Muscle layer of duodenum (tissue), 2 donors: ENCODE results near the gene ZMPSTE24.
"Not testable (repeated sequence)": the region's sequence is repeated elsewhere in the genome, so short reads cannot be mapped to it uniquely, and the experiment has no call there.

ENCODE experiments used
- H3K27ac ChIP-seq: one replicate; pipeline ENCODE4 v1.7.0; 2013; ENCODE audit warnings: mild to moderate bottlenecking, low read length
- H3K27me3 ChIP-seq: one replicate; pipeline ENCODE4 v1.7.0; 2013; ENCODE audit warnings: low read depth, mild to moderate bottlenecking, control low read depth, low read length
- H3K36me3 ChIP-seq, 2 donors: one replicate each; pipeline ENCODE4 v1.7.0; 2013; ENCODE audit warnings: low read length in 2 of 2, control low read depth in 1 of 2, mild to moderate bottlenecking in 1 of 2; ENCODE audit not compliant: insufficient read depth in 2 of 2, control insufficient read depth in 1 of 2
- H3K4me1 ChIP-seq, 2 donors: one replicate each; pipeline ENCODE4 v1.7.0; 2013; ENCODE audit warnings: low read length in 2 of 2, mild to moderate bottlenecking in 2 of 2, control low read depth in 1 of 2, moderate library complexity in 1 of 2; ENCODE audit not compliant: insufficient read depth in 2 of 2, control insufficient read depth in 1 of 2
- H3K4me3 ChIP-seq, 2 donors: one replicate each; pipeline ENCODE4 v1.7.0; 2013; ENCODE audit warnings: low read length in 2 of 2, low read depth in 1 of 2, mild to moderate bottlenecking in 1 of 2
- H3K9me3 ChIP-seq, 2 donors: one replicate each; pipeline ENCODE4 v1.7.0; 2013; ENCODE audit warnings: low read length in 2 of 2, control low read depth in 1 of 2, mild to moderate bottlenecking in 1 of 2; ENCODE audit not compliant: control insufficient read depth in 1 of 2
- donor health status: healthy.

ZMPSTE24 gene

DNA sequence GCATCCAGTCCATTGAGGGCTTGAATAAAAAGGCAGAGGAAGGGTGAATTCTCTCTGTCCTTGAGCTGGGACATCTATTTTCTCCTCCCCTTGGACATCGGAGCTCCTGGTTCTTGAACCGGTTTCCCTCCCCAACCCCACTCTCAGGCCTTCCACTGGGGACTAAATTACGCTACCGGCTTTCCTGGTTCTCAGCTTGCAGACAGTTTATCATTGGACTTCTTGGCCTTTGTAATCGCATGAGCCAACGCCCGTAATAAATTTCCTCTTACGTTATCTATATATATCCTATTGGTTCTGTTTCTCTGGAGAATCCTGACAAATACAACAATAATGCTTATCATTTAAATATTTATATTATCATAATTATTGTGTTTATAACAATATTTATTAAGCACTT is 79.4 kb downstream of the ZMPSTE24 start:
- no peak overlapping the region for H3K27ac ChIP-seq
- H3K9me3 ChIP-seq = no peaks in the 10 kb centered on the region
- H3K4me3 ChIP-seq = no peak overlapping the region
- H3K4me1 ChIP-seq = peaks cover 0 to 7% of the 10 kb centered on the region in 2 donors
- H3K27me3 ChIP-seq = no peaks in the 10 kb centered on the region
- no peaks in the 10 kb centered on the region for H3K36me3 ChIP-seq

- no peaks in the 10 kb centered on the region for H3K36me3 ChIP-seq
- H3K27ac ChIP-seq = peak overlapping the region; percentile 3
- peak overlapping the region in 1 of 2 donors; percentile 14 for H3K4me3 ChIP-seq
- H3K4me1 ChIP-seq = peaks cover 0 to 7% of the 10 kb centered on the region in 2 donors
- no peaks in the 10 kb centered on the region for H3K9me3 ChIP-seq
- no peaks in the 10 kb centered on the region for H3K27me3 ChIP-seq
Observed at GRCh38 chr1:40338745-40339419, 80.8 kb downstream of the ZMPSTE24 start.

GRCh38 chr1:40339420-40340323 is 81.6 kb downstream of the ZMPSTE24 start:
- no peaks in the 10 kb centered on the region for H3K27me3 ChIP-seq
- no peak overlapping the region for H3K4me3 ChIP-seq
- no peaks in the 10 kb centered on the region for H3K36me3 ChIP-seq
- H3K9me3 ChIP-seq = no peaks in the 10 kb centered on the region
- H3K27ac ChIP-seq = no peak overlapping the region
- H3K4me1 ChIP-seq = peaks cover 0 to 7% of the 10 kb centered on the region in 2 donors

DNA sequence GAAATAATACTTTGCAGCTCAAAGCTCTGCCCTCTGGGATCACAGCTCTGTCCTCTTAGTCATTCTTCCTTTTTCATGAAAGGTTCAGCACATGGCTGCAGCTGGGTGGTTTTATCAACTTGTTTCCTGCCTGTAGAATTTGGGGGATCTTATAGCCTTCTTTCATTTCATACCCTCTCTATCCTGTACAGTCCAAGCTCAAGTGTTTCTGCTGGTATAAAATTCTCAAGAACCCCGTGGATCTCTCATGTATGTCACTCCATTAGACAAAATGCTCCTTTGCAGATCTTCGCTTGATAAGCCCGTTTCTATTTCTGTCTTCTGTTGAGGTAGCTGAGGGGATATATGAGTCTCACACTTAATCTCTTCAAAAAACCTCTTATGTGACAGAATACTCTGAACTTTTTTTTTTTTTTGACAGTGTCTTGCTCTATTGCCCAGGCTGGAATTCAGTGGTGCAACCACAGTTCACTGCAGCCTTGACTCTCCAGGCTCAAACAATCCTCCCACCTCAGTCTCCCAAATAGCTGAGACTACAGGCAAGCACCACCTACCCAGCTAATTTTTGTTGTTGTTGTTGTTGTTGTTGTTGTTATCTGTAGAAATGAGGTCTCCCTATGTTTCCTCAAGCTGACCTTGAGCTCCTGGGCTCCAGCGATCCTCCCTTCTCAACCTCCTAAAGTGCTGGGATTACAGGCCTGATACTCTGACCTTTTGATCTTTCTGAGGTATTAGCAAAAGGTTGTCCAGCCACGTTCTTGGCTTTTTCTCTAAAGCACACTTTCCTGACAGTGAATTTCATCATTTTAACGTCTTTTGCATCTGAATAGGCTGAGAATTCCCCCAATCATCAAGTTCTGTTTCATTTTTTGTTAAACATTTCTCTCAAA is 83.7 kb downstream of the ZMPSTE24 start:
- Histone ChIP-seq H3K9me3 (no peaks in the 10 kb centered on the region), H3K27ac (no peak overlapping the region), H3K4me1 (peaks cover 0 to 7% of the 10 kb centered on the region in 2 donors), H3K27me3 (no peaks in the 10 kb centered on the region), H3K4me3 (no peak overlapping the region), H3K36me3 (no peaks in the 10 kb centered on the region)

DNA sequence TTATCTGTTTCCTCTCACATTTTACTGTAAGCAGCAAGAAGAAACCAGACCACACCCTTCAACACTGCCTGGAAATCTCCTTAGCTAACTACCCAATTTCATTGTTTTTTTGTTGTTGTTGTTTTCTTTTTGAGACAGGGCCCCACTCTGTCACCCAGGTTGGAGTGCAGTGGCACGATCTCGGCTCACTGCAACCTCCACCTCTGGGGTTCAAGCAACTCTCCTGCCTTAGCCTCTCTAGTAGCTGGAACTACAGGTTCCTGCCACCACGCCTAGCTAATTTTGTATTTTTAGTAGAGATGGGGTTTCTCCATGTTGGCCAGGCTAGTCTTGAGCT is 84.3 kb downstream of the ZMPSTE24 start:
- not testable (repeated sequence) for H3K9me3 ChIP-seq, H3K4me1 ChIP-seq, H3K27me3 ChIP-seq, H3K27ac ChIP-seq, H3K4me3 ChIP-seq, H3K36me3 ChIP-seq
